GM15510 (cell line): ENCODE measurements around the gene LPGAT1.

ENCODE experiments used
- POLR2A ChIP-seq: IDR thresholded peaks from 3 replicates; pipeline ENCODE4 v1.6.1; 2011; ENCODE audit warnings: borderline replicate concordance; ENCODE audit not compliant: insufficient read length; ENCODE audit errors: extremely low read depth

LPGAT1 gene

GRCh38 chr1:211752317-211752716 is 78.2 kb downstream of the LPGAT1 start:
- TF ChIP-seq POLR2A, result no peak

GRCh38 chr1:211751438-211751837 is 79.1 kb downstream of the LPGAT1 start:
- no peak for TF ChIP-seq POLR2A

GRCh38 chr1:211750599-211750998 is 80.0 kb downstream of the LPGAT1 start:
- no peak for TF ChIP-seq POLR2A

- TF ChIP-seq POLR2A, result no peak
Observed at GRCh38 chr1:211749251-211749650, 81.3 kb downstream of the LPGAT1 start.

- no peak for TF ChIP-seq POLR2A
Observed at GRCh38 chr1:211748810-211749209, 81.8 kb downstream of the LPGAT1 start.

GRCh38 chr1:211742889-211743529 is 87.6 kb downstream of the LPGAT1 start:
- no peak for TF ChIP-seq POLR2A

GRCh38 chr1:211742272-211742671 is 88.3 kb downstream of the LPGAT1 start:
- no peak for TF ChIP-seq POLR2A

- TF ChIP-seq POLR2A, result no peak
Observed at GRCh38 chr1:211741788-211742187, 88.8 kb downstream of the LPGAT1 start.

- TF ChIP-seq POLR2A, result no peak
Observed at GRCh38 chr1:211741116-211741515, 89.4 kb downstream of the LPGAT1 start.

- no peak for TF ChIP-seq POLR2A
Observed at GRCh38 chr1:211739671-211740411, 90.7 kb downstream of the LPGAT1 start.

- TF ChIP-seq POLR2A, result no peak
Observed at GRCh38 chr1:211738691-211739301, 91.8 kb downstream of the LPGAT1 start.

- no peak for TF ChIP-seq POLR2A
Observed at GRCh38 chr1:211738096-211738690, 92.4 kb downstream of the LPGAT1 start.

GRCh38 chr1:211737115-211738035 is 93.2 kb downstream of the LPGAT1 start:
- no peak for TF ChIP-seq POLR2A

GRCh38 chr1:211736351-211736915 is 94.1 kb downstream of the LPGAT1 start:
- no peak for TF ChIP-seq POLR2A

- TF ChIP-seq POLR2A, result no peak
Observed at GRCh38 chr1:211735208-211736170, 95.1 kb downstream of the LPGAT1 start.
